HL-60 (cell line): Measurements from ENCODE around the gene LRRC7.
"Not testable (repeated sequence)": the region's sequence is repeated elsewhere in the genome, so short reads cannot be mapped to it uniquely, and the experiment has no call there.

ENCODE experiments used
- DNase-seq, 2 experiments: peaks; one replicate each; pipeline ENCODE4 v3.0.0-alpha.2; 2010 to 2020; ENCODE audit warnings: low read depth in 1 of 2, low spot score in 1 of 2
- H3K27ac ChIP-seq: fragments of 250-450 bp; sonication (Bioruptor Pico); replicated peaks from 2 replicates; pipeline ENCODE4 v1.5.1; 2020; ENCODE audit warnings: mild to moderate bottlenecking, moderate library complexity
- H3K27me3 ChIP-seq: fragments of 250-450 bp; sonication (Bioruptor Pico); 2 replicates; pipeline ENCODE4 v1.5.1; 2021; ENCODE audit warnings: mild to moderate bottlenecking, moderate library complexity; ENCODE audit not compliant: insufficient read depth, poor library complexity, severe bottlenecking
- H3K4me3 ChIP-seq: replicated peaks from 2 replicates; pipeline ENCODE4 v1.5.1; 2011; ENCODE audit warnings: mild to moderate bottlenecking, control low read depth, low read length; ENCODE audit not compliant: insufficient read depth
- CTCF ChIP-seq: IDR thresholded peaks from one replicate; pipeline ENCODE4 v1.5.1; 2011; ENCODE audit warnings: low read length, control low read depth, inconsistent platforms; ENCODE audit not compliant: insufficient read depth
- GABPA ChIP-seq: IDR thresholded peaks from 2 replicates; pipeline ENCODE4 v1.6.1; 2012; ENCODE audit warnings: low read depth
- POLR2AphosphoS5 ChIP-seq: IDR thresholded peaks from 2 replicates; pipeline ENCODE4 v1.6.1; 2012; ENCODE audit warnings: low read depth
- SPI1 ChIP-seq: IDR thresholded peaks from 2 replicates; pipeline ENCODE4 v1.6.1; 2012; ENCODE audit warnings: low read depth, mild to moderate bottlenecking, borderline replicate concordance
- TF ChIP-seq, protein P1 (sequence below): IDR thresholded peaks from 2 replicates; pipeline ENCODE4 v1.6.1; 2012; ENCODE audit warnings: low read depth; ENCODE audit not compliant: insufficient replicate concordance

The LRRC7 gene

GRCh38 chr1:69707103-69707502 lies 139.4 kb downstream of the LRRC7 start:
- no peak for DNase-seq
- no peaks in the 10 kb centered on the region for H3K27me3 ChIP-seq
- no peak overlapping the region for H3K27ac ChIP-seq
- TF ChIP-seq POLR2AphosphoS5 (no peak), SPI1 (no peak), CTCF (no peak), GABPA (no peak)
- TF ChIP-seq, protein P1, sequence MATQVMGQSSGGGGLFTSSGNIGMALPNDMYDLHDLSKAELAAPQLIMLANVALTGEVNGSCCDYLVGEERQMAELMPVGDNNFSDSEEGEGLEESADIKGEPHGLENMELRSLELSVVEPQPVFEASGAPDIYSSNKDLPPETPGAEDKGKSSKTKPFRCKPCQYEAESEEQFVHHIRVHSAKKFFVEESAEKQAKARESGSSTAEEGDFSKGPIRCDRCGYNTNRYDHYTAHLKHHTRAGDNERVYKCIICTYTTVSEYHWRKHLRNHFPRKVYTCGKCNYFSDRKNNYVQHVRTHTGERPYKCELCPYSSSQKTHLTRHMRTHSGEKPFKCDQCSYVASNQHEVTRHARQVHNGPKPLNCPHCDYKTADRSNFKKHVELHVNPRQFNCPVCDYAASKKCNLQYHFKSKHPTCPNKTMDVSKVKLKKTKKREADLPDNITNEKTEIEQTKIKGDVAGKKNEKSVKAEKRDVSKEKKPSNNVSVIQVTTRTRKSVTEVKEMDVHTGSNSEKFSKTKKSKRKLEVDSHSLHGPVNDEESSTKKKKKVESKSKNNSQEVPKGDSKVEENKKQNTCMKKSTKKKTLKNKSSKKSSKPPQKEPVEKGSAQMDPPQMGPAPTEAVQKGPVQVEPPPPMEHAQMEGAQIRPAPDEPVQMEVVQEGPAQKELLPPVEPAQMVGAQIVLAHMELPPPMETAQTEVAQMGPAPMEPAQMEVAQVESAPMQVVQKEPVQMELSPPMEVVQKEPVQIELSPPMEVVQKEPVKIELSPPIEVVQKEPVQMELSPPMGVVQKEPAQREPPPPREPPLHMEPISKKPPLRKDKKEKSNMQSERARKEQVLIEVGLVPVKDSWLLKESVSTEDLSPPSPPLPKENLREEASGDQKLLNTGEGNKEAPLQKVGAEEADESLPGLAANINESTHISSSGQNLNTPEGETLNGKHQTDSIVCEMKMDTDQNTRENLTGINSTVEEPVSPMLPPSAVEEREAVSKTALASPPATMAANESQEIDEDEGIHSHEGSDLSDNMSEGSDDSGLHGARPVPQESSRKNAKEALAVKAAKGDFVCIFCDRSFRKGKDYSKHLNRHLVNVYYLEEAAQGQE, result no peak
- H3K4me3 ChIP-seq, result no peak overlapping the region

DNA sequence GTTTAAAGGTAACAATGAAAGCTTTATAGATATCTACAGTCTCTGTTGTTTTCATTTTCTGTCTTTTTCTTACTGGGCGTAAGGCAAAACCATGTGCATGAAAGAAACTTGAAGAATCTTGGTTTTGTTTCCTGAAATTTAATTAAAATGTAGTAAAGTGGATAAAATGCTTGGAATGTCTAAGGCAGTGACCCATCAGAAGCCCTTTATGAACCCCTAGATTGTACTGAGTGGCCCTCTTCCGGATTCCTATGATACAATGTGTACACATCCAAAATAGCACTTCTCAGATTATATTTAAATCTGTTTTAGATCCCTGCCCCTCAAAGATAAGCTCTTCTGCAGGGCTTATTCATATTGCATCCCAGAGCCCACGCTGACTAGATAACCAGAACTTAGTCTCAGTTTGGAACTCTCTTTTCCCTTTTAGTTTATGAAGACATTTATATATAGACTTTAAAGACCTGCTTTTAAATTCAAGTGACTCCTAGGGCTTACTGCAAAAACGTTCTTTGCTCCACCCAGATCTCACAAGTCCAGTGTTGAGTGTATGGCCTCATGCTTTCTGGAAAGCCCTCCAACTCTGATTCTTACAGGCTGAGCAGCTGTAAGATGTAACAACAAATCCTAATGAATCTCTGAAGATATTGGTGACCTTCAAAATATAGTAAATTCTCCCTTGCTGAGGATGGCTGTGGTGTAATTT lies 142.9 kb downstream of the LRRC7 start:
- H3K27ac ChIP-seq, result no peak overlapping the region
- H3K4me3 ChIP-seq, result no peak overlapping the region
- H3K27me3 ChIP-seq, result no peaks in the 10 kb centered on the region
- DNase-seq, result no peak
- no peak for TF ChIP-seq SPI1

DNA sequence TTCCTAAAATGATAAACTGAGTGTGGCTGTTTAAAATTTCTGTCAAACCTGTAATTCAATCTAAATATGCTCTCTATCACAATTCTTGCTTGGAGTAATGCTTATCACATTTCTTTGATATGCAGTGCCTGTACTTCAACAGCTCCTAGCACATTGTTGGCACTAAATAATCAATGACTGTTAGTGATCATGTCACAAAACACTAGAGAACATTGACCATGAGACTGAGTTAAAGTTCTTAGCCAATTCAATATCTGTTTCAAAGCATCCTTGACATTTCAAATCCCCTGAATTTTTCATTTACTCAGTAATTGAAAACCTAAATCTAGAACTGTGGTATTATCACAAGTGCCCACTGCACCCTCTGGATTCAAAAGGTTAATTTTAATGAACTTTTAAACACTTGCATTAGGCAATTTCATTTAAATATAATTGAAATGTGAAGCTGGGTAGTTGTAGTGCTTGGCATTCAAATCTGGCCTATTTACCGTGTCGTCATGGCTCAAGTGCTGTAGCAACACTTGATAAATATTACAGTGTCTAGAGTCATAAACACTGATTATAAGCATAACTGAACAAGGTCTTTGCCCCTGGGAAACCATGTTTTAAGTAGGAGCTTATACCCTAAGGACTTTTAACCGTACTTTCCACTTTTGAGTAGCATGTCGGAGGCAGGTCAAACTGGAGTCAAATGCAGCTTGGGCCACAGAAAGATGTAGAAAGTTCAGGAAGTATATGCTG lies 143.6 kb downstream of the LRRC7 start:
- no peak overlapping the region for H3K27ac ChIP-seq
- H3K4me3 ChIP-seq, result no peak overlapping the region
- no peak for DNase-seq
- H3K27me3 ChIP-seq, result no peaks in the 10 kb centered on the region
- TF ChIP-seq POLR2AphosphoS5 (no peak), GABPA (no peak)

DNA sequence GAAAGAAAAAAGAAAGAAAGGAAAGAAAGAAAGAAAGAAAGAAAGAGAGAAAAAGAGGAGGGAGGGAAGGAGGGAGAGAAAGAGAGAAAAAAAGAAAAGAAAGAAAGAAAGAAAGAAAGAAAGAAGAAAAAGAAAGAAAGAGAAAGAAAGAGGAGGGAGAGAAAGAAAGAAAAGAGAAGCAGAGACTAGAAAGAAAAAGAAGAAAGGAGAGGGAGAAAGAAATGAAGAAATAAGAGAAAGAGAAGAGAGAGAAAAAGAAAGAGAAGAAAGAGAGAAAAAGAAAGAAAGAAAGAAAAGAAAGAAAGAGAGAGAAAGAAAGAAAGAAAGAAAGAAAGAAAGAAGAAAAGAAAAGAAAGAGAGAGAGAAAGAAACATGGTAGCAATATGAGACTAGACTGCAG lies 150.1 kb downstream of the LRRC7 start:
- not testable (repeated sequence) for H3K27me3 ChIP-seq, H3K4me3 ChIP-seq, H3K27ac ChIP-seq, DNase-seq

DNA sequence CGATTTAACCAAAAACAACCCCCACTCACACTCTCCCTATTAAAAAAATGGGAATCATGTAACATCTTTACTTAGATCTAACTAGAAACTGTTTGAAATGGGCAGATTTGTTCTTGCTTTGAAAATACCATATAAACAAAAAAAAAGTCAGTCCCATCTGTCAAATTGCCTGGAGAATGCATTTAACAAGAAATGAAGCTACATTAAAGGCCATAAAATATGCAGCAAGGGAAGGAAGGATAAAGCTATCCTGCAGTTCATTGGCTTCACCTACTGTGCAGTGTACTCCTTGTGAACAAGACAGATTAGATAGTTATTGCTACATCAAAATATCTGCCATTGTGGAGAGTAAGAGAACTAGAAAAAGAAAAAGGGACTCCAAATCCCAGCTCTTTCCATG lies 160.5 kb downstream of the LRRC7 start:
- DNase-seq, result no peak
- no peak for TF ChIP-seq GABPA
- no peak for TF ChIP-seq CTCF
- no peak for TF ChIP-seq SPI1
- TF ChIP-seq, protein P1, result no peak
- no peak for TF ChIP-seq POLR2AphosphoS5

More for the DNA sequence above, 160.5 kb downstream of the LRRC7 start:
- Histone ChIP-seq H3K27ac (no peak overlapping the region), H3K27me3 (no peaks in the 10 kb centered on the region), H3K4me3 (no peak overlapping the region)
